GM23248 (cell line): ENCODE measurements around the gene CD33. TPM values are rescaled to one million over a fixed set of nuclear protein-coding genes. Genes with fewer than 3 reads are reported as not detected.

ENCODE experiments used
- DNase-seq: peaks from one replicate; pipeline ENCODE4 v3.0.0-alpha.2; 2015
- H2AFZ ChIP-seq: fragments of 200-600 bp; sonication (generic); 2 replicates; pipeline ENCODE4 v1.6.1; 2016; ENCODE audit warnings: antibody characterized with exemption
- H3F3A ChIP-seq: fragments of 200-600 bp; sonication (generic); 2 replicates; pipeline ENCODE4 v1.6.1; 2016; ENCODE audit warnings: mild to moderate bottlenecking, antibody characterized with exemption, mixed run types; ENCODE audit not compliant: insufficient read depth
- H3K27ac ChIP-seq: fragments of 200-600 bp; sonication (generic); 2 replicates; pipeline ENCODE4 v1.5.1; 2016; ENCODE audit warnings: mild to moderate bottlenecking
- H3K27me3 ChIP-seq: fragments of 200-600 bp; sonication (generic); replicated peaks from 2 replicates; pipeline ENCODE4 v1.6.1; 2016; ENCODE audit warnings: mild to moderate bottlenecking; ENCODE audit not compliant: insufficient read depth
- H3K36me3 ChIP-seq: fragments of 200-600 bp; sonication (generic); 2 replicates; pipeline ENCODE4 v1.6.1; 2016; ENCODE audit warnings: low read depth, mild to moderate bottlenecking
- H3K4me1 ChIP-seq: fragments of 200-600 bp; sonication (generic); 2 replicates; pipeline ENCODE4 v1.6.1; 2016; ENCODE audit warnings: mild to moderate bottlenecking; ENCODE audit not compliant: insufficient read depth
- H3K4me2 ChIP-seq: fragments of 200-600 bp; sonication (generic); one replicate; pipeline ENCODE4 v1.6.1; 2016; ENCODE audit warnings: mild to moderate bottlenecking; ENCODE audit not compliant: unreplicated experiment
- H3K4me3 ChIP-seq: fragments of 200-600 bp; sonication (generic); 2 replicates; pipeline ENCODE4 v1.5.1; 2016; ENCODE audit warnings: mild to moderate bottlenecking
- H3K79me2 ChIP-seq: fragments of 200-600 bp; sonication (generic); 2 replicates; pipeline ENCODE4 v1.6.1; 2016; ENCODE audit warnings: mild to moderate bottlenecking; ENCODE audit not compliant: insufficient read depth
- H3K9ac ChIP-seq: fragments of 200-600 bp; sonication (generic); 2 replicates; pipeline ENCODE4 v1.6.1; 2016; ENCODE audit warnings: mild to moderate bottlenecking
- H3K9me2 ChIP-seq: fragments of 200-600 bp; sonication (generic); 2 replicates; pipeline ENCODE4 v1.6.1; 2016; ENCODE audit warnings: mixed run types, mild to moderate bottlenecking, moderate library complexity; ENCODE audit not compliant: insufficient read depth
- H3K9me3 ChIP-seq: fragments of 200-600 bp; sonication (generic); one replicate; pipeline ENCODE4 v1.6.1; 2017; ENCODE audit warnings: low read depth
- H4K20me1 ChIP-seq: fragments of 200-600 bp; sonication (generic); 2 replicates; pipeline ENCODE4 v1.6.0; 2016; ENCODE audit not compliant: insufficient read depth
- EZH2 ChIP-seq: fragments of 200-600 bp; sonication (generic); IDR thresholded peaks from 2 replicates; pipeline ENCODE4 v1.6.1; 2018; ENCODE audit warnings: antibody characterized with exemption, mild to moderate bottlenecking; ENCODE audit not compliant: insufficient read depth, poor library complexity, severe bottlenecking
- EZH2phosphoT487 ChIP-seq: fragments of 200-600 bp; sonication (generic); IDR thresholded peaks from 2 replicates; pipeline ENCODE4 v1.6.1; 2018; ENCODE audit warnings: antibody characterized with exemption, moderate library complexity, mild to moderate bottlenecking, low read depth; ENCODE audit not compliant: insufficient read depth
- WGBS, 2 experiments: methylation state at CpG; one replicate each; pipeline ENCODE4 v1.1.6; 2015 to 2017; ENCODE audit warnings: low lambda C conversion rate in 2 of 2, low coverage in 1 of 2; ENCODE audit errors: missing lambda C conversion rate in 2 of 2; 5-methylcytosine and 5-hydroxymethylcytosine counted together
- in situ Hi-C: fragments of 300-500 bp; cut with MboI; formaldehyde crosslinking; loops from 2 replicates; pipeline ENCODE4 v1.15.0; 2020
- polyA plus RNA-seq: library from polyadenylated mRNA; unstranded; fragments of >200 nt; fragmentation: Nextera tagmentation; extraction: Ambion mirVana; gene quantifications from 2 replicates; pipeline ENCODE4 v1.2.1, GENCODE V29; 2016
- total RNA-seq: library from RNA; depleted of rRNA; stranded (reverse); fragments of >200 nt; shearing (Covaris generic); gene quantifications from 2 replicates; pipeline ENCODE4 v1.2.3, GENCODE V29; 2014

The CD33 gene
- total and polyA plus RNA-seq, 2 experiments from 2014 or later: 0.30 TPM; not detected in 1

- no peak for TF ChIP-seq EZH2
- TF ChIP-seq EZH2phosphoT487: no peak
- H3F3A ChIP-seq: no peaks in the 10 kb centered on the region
- no peaks in the 10 kb centered on the region for H4K20me1 ChIP-seq
- no peaks in the 10 kb centered on the region for H3K4me1 ChIP-seq
- no peaks in the 10 kb centered on the region for H3K36me3 ChIP-seq
- no peak overlapping the region for H2AFZ ChIP-seq
- H3K9me3 ChIP-seq: no peaks in the 10 kb centered on the region
- H3K4me2 ChIP-seq: no peak overlapping the region
- no peak for DNase-seq
- no peak overlapping the region for H3K4me3 ChIP-seq
- H3K79me2 ChIP-seq: no peaks in the 10 kb centered on the region
- H3K27me3 ChIP-seq: no peaks in the 10 kb centered on the region
- H3K9ac ChIP-seq: no peak overlapping the region
- no peak overlapping the region for H3K27ac ChIP-seq
- H3K9me2 ChIP-seq: no peaks in the 10 kb centered on the region
- in situ Hi-C loops: no loop called here
- 10 to 17% methylated on average over 3 of the region's 3 CpGs for WGBS, 2 experiments
Observed at GRCh38 chr19:51226067-51226466, 1.2 kb downstream of the CD33 start.

DNA sequence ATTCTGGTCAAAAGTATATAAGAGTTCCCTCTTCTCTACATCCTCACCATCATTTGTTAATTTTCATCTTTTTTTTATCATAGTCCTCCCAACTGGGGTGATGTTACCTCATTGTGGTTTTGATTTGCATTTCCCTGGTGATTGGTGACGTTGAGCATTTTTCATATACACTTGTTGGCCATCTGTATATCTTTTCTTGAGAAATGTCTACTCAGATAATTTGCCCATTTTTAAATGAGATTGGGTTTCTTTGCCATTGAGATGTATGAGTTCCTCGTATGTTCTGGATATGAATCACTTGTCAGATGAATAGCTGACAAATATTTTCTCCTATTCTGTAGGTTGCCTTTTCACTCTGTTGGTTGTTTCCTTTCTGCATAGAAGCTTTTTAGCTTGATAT, 2.4 kb downstream of the CD33 start:
- no peak overlapping the region for H3K4me3 ChIP-seq
- no peaks in the 10 kb centered on the region for H3F3A ChIP-seq
- H3K79me2 ChIP-seq: no peaks in the 10 kb centered on the region
- H3K36me3 ChIP-seq: no peaks in the 10 kb centered on the region
- in situ Hi-C loops: no loop called here
- no peaks in the 10 kb centered on the region for H3K9me3 ChIP-seq
- H3K9ac ChIP-seq: no peak overlapping the region
- no peak overlapping the region for H3K4me2 ChIP-seq
- no peaks in the 10 kb centered on the region for H4K20me1 ChIP-seq
- TF ChIP-seq EZH2 (no peak), EZH2phosphoT487 (no peak)
- 3 to 10% methylated on average over 2 of the region's 2 CpGs for WGBS, 2 experiments
- no peak for DNase-seq
- H2AFZ ChIP-seq: no peak overlapping the region
- H3K27me3 ChIP-seq: no peaks in the 10 kb centered on the region
- H3K9me2 ChIP-seq: no peaks in the 10 kb centered on the region
- no peaks in the 10 kb centered on the region for H3K4me1 ChIP-seq
- no peak overlapping the region for H3K27ac ChIP-seq

DNA sequence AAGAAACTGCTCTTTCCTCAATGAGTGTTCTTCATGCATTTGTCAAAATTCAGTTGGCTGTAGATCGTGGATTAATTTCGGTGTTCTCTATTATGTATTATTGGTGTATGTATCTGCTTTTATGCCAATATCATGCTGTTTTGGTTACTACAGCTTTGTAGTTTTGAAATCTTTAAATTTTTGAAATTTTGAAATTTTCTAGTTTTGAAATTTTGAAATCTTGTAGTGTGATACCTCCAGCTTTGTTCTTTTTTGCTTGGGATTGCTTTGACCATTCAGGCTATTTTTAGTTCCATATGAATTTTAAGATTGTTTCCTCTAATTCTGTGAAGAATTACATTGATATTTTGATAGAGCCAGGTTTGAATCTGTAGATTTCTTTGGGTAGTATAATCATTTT, 3.1 kb downstream of the CD33 start:
- Histone ChIP-seq H3K9ac (no peak overlapping the region), H3K36me3 (no peaks in the 10 kb centered on the region), H3K4me3 (no peak overlapping the region), H3K9me2 (no peaks in the 10 kb centered on the region), H3K27ac (no peak overlapping the region), H2AFZ (no peak overlapping the region), H3K27me3 (no peaks in the 10 kb centered on the region), H3K9me3 (no peaks in the 10 kb centered on the region), H4K20me1 (no peaks in the 10 kb centered on the region), H3F3A (no peaks in the 10 kb centered on the region), H3K4me2 (no peak overlapping the region), H3K4me1 (no peaks in the 10 kb centered on the region), H3K79me2 (no peaks in the 10 kb centered on the region)
- no peak for DNase-seq
- in situ Hi-C loops: no loop called here
- TF ChIP-seq EZH2 (no peak), EZH2phosphoT487 (no peak)
- WGBS, 2 experiments: 22 to 43% methylated on average over 2 of the region's 2 CpGs

DNA sequence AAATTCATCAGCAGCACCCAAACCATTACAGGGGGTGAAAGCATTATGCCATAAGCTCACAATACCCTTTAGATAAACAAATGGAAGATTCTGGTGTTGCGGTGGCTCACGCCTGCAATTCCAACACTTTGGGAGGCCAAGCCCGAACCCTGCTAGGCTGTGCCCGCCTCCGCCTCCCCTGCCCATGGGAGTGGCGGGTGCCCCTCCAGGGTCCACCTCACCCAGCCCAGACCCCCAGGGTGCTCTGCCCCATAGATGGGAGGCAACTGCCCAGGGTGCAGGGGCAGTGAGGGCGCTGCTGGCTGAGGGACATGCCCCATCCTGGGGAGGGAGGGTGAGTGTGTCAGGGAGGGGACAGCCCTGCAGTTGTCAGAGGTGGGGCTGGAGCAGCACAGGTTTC, 16.0 kb downstream of the CD33 start:
- no peak for TF ChIP-seq EZH2
- TF ChIP-seq EZH2phosphoT487: no peak
- Histone ChIP-seq H3K4me1 (no peaks in the 10 kb centered on the region), H3F3A (no peaks in the 10 kb centered on the region), H3K79me2 (no peaks in the 10 kb centered on the region), H3K4me3 (no peak overlapping the region), H3K36me3 (no peaks in the 10 kb centered on the region), H2AFZ (no peak overlapping the region), H3K4me2 (no peak overlapping the region), H3K27me3 (no peaks in the 10 kb centered on the region), H3K9ac (no peak overlapping the region), H3K9me3 (no peaks in the 10 kb centered on the region), H3K9me2 (no peaks in the 10 kb centered on the region), H4K20me1 (no peaks in the 10 kb centered on the region), H3K27ac (no peak overlapping the region)
- in situ Hi-C loops: no loop called here
- 32 to 39% methylated on average over 6 to 7 of the region's 7 CpGs for WGBS, 2 experiments
- DNase-seq: no peak

- Histone ChIP-seq H3K27me3 (no peaks in the 10 kb centered on the region), H3F3A (no peaks in the 10 kb centered on the region), H3K9me3 (no peaks in the 10 kb centered on the region), H3K9ac (no peak overlapping the region), H3K27ac (no peak overlapping the region), H2AFZ (no peak overlapping the region), H3K4me1 (no peaks in the 10 kb centered on the region), H3K79me2 (no peaks in the 10 kb centered on the region), H3K4me3 (no peak overlapping the region), H3K4me2 (no peak overlapping the region), H3K9me2 (no peaks in the 10 kb centered on the region), H3K36me3 (no peaks in the 10 kb centered on the region), H4K20me1 (no peaks in the 10 kb centered on the region)
- in situ Hi-C loops: no loop called here
- DNase-seq: no peak
- TF ChIP-seq EZH2phosphoT487: no peak
- no peak for TF ChIP-seq EZH2
- WGBS, 2 experiments: 7 to 10% methylated on average over 8 of the region's 8 CpGs
Observed at GRCh38 chr19:51242881-51243630, 18.2 kb downstream of the CD33 start.
